ENCODE data around the gene ATAD1.

Gene ATAD1

GRCh38 chr10:87761153-87761552 lies 56.9 kb downstream of the ATAD1 start:
- TF ChIP-seq CTCF (IDR thresholded peaks at IDR 0.05; ENCODE audit: low read depth, low read length): no peak
- H3K4me3 ChIP-seq (ENCODE audit: low read depth, low read length): no peak overlapping the region

GRCh38 chr10:87760195-87760905 lies 57.7 kb downstream of the ATAD1 start:
- no peak for TF ChIP-seq CTCF (IDR thresholded peaks at IDR 0.05; ENCODE audit: low read depth, low read length)

GRCh38 chr10:87759551-87759950 lies 58.5 kb downstream of the ATAD1 start:
- no peak for TF ChIP-seq CTCF (IDR thresholded peaks at IDR 0.05; ENCODE audit: low read depth, low read length)
- H3K4me3 ChIP-seq (ENCODE audit: low read depth, low read length): no peak overlapping the region

More at GRCh38 chr10:87760195-87760905, 57.7 kb downstream of the ATAD1 start:
- no peak overlapping the region for H3K4me3 ChIP-seq (ENCODE audit: low read depth, low read length)

GRCh38 chr10:87757685-87758084 lies 60.3 kb downstream of the ATAD1 start:
- TF ChIP-seq CTCF (IDR thresholded peaks at IDR 0.05; ENCODE audit: low read depth, low read length): no peak
- no peak overlapping the region for H3K4me3 ChIP-seq (ENCODE audit: low read depth, low read length)

- no peak overlapping the region for H3K4me3 ChIP-seq (ENCODE audit: low read depth, low read length)
- no peak for TF ChIP-seq CTCF (IDR thresholded peaks at IDR 0.05; ENCODE audit: low read depth, low read length)
Observed at GRCh38 chr10:87753995-87754866, 63.8 kb downstream of the ATAD1 start.

- no peak for TF ChIP-seq CTCF (IDR thresholded peaks at IDR 0.05; ENCODE audit: low read depth, low read length)
- H3K4me3 ChIP-seq (ENCODE audit: low read depth, low read length): no peak overlapping the region
Observed at GRCh38 chr10:87752566-87752965, 65.5 kb downstream of the ATAD1 start.

- no peak for TF ChIP-seq CTCF (IDR thresholded peaks at IDR 0.05; ENCODE audit: low read depth, low read length)
- H3K4me3 ChIP-seq (ENCODE audit: low read depth, low read length): no peak overlapping the region
Observed at GRCh38 chr10:87751274-87751673, 66.8 kb downstream of the ATAD1 start.
